ENCODE measurements around the gene KLHL7.

GRCh38 chr7:23210506-23210905 lies 104.9 kb downstream of the KLHL7 start:
- no peak for TF ChIP-seq CTCF (IDR thresholded peaks at IDR 0.05; ENCODE audit: extremely low read depth in 1 of 2, insufficient read depth in 1 of 2, low read depth in 1 of 2, low read length in 2 of 2)
- TF ChIP-seq POLR2A (IDR thresholded peaks at IDR 0.05; ENCODE audit: low read depth, low read length) = no peak
- no peak for TF ChIP-seq POLR2AphosphoS5 (IDR thresholded peaks at IDR 0.05; ENCODE audit: insufficient read depth, low read depth, low read length)
- TF ChIP-seq JUN (IDR thresholded peaks at IDR 0.05; ENCODE audit: borderline replicate concordance, insufficient read depth, insufficient read length, low read depth) = no peak
- no peak for TF ChIP-seq EZH2 (IDR thresholded peaks at IDR 0.05; ENCODE audit: borderline replicate concordance, low read depth, low read length, severe bottlenecking)
- no peak for TF ChIP-seq MAX (IDR thresholded peaks at IDR 0.05; ENCODE audit: insufficient read depth, insufficient read length)
- TF ChIP-seq MYC (IDR thresholded peaks at IDR 0.05; ENCODE audit: low read depth, low read length) = no peak
